Lower leg skin (tissue), 4 donors: Measurements from ENCODE around the gene AP5Z1. TPM values are rescaled to one million over a fixed set of nuclear protein-coding genes. Genes with fewer than 3 reads are reported as not detected.

Experiments used
- DNase-seq, 2 donors: peaks; one replicate each; pipeline ENCODE4 v3.0.0-alpha.2; 2019; ENCODE audit warnings: low spot score in 2 of 2
- H3K4me3 ChIP-seq: fragments of 200-600 bp; sonication (generic); 2 replicates; pipeline ENCODE4 v1.5.1; 2017; ENCODE audit warnings: mild to moderate bottlenecking, low read depth; ENCODE audit not compliant: poor library complexity, severe bottlenecking
- POLR2A ChIP-seq, 2 donors: fragments of 450-650 bp; IDR thresholded peaks; one replicate each; pipeline ENCODE4 v1.6.1; 2016 to 2017; ENCODE audit warnings: antibody characterized with exemption in 2 of 2, mild to moderate bottlenecking in 1 of 2, moderate library complexity in 1 of 2
- WGBS, 2 donors: methylation state at CpG; one replicate each; pipeline ENCODE4 v1.1.5; 2018; 5-methylcytosine and 5-hydroxymethylcytosine counted together
- intact Hi-C: fragments of 100-400 bp; cut with DNase I; formaldehyde crosslinking; loops from one replicate; pipeline ENCODE4 v1.15.0; 2023; ENCODE audit warnings: low total_unique reads
- total RNA-seq, 4 donors: library from RNA; depleted of rRNA; stranded (reverse); fragments of >200 nt; gene quantifications; one replicate each; pipeline ENCODE4 v1.1.0, GENCODE V29; 2016
- TF ChIP-seq, protein P1 (sequence below), 3 donors: fragments of 450-650 bp; IDR thresholded peaks; one replicate each; pipeline ENCODE4 v1.5.1; 2016; ENCODE audit warnings: antibody characterized with exemption in 3 of 3, mild to moderate bottlenecking in 3 of 3, moderate library complexity in 2 of 3

AP5Z1 gene
- total RNA-seq, 4 donors from 2014 or later, result 43.1 to 87.4 (median 61.3) TPM

- no peak for DNase-seq
- intact Hi-C loops, result no loop called here
- TF ChIP-seq, protein P1, sequence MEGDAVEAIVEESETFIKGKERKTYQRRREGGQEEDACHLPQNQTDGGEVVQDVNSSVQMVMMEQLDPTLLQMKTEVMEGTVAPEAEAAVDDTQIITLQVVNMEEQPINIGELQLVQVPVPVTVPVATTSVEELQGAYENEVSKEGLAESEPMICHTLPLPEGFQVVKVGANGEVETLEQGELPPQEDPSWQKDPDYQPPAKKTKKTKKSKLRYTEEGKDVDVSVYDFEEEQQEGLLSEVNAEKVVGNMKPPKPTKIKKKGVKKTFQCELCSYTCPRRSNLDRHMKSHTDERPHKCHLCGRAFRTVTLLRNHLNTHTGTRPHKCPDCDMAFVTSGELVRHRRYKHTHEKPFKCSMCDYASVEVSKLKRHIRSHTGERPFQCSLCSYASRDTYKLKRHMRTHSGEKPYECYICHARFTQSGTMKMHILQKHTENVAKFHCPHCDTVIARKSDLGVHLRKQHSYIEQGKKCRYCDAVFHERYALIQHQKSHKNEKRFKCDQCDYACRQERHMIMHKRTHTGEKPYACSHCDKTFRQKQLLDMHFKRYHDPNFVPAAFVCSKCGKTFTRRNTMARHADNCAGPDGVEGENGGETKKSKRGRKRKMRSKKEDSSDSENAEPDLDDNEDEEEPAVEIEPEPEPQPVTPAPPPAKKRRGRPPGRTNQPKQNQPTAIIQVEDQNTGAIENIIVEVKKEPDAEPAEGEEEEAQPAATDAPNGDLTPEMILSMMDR (IDR thresholded peaks at IDR 0.05), result no peak
- TF ChIP-seq POLR2A (IDR thresholded peaks at IDR 0.05), result no peak
- no peak overlapping the region for H3K4me3 ChIP-seq
- WGBS, 2 donors, result 90 to 94% methylated on average over 36 to 38 of the region's 38 CpGs
These were observed 41.9 kb downstream of the AP5Z1 start for GRCh38 chr7:4817178-4817901.

DNA sequence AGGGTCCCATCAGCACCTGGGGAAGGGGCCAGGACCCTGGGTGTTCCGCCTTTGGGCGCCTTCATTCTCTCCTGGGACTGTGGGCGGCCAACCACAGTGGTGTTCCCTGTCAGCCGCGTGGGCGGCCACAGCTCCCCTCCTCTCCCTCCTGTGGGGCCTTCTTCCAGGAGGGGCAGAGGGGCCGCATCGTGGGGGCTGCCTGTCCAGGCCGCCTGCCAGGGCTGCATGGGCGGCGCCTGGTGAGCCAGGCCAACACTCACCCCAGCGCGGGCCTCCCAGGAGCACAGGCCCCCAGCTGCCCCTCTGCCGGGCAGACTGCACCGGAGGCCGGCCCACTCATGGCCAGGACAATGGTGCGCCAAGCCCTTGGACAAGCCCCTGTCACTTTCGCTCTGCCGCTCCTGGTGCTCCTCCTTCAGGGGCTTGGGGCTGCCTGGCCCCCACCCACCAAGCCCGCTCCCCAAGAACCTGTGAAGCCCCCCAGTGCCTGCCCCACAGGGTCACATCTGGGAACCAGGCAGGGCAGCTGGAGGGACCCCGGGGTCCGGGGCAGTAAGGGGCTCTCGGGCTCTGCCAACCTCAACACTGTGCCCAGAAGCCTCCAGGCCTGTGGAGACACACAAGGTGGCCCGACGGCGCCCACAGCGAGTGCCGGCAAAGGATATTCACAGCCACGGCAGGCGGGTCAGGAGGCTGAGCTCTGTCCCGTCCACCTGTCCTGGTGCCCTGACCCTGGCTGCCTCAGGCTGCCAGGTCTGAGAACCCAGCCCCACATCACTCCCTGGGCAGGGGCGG, 42.8 kb downstream of the AP5Z1 start:
- TF ChIP-seq POLR2A (IDR thresholded peaks at IDR 0.05), result no peak
- TF ChIP-seq, protein P1 (IDR thresholded peaks at IDR 0.05), result no peak
- DNase-seq, result no peak
- H3K4me3 ChIP-seq, result no peak overlapping the region
- intact Hi-C loops, result no loop called here
- WGBS, 2 donors, result 91 to 92% methylated on average over 14 to 18 of the region's 32 CpGs

GRCh38 chr7:4819560-4820404, 44.4 kb downstream of the AP5Z1 start:
- intact Hi-C loops, result no loop called here
- no peak for TF ChIP-seq POLR2A (IDR thresholded peaks at IDR 0.05)
- TF ChIP-seq, protein P1 (IDR thresholded peaks at IDR 0.05), result no peak
- 71 to 72% methylated on average over 35 to 39 of the region's 39 CpGs for WGBS, 2 donors
- DNase-seq, result no peak
- H3K4me3 ChIP-seq, result no peak overlapping the region

DNA sequence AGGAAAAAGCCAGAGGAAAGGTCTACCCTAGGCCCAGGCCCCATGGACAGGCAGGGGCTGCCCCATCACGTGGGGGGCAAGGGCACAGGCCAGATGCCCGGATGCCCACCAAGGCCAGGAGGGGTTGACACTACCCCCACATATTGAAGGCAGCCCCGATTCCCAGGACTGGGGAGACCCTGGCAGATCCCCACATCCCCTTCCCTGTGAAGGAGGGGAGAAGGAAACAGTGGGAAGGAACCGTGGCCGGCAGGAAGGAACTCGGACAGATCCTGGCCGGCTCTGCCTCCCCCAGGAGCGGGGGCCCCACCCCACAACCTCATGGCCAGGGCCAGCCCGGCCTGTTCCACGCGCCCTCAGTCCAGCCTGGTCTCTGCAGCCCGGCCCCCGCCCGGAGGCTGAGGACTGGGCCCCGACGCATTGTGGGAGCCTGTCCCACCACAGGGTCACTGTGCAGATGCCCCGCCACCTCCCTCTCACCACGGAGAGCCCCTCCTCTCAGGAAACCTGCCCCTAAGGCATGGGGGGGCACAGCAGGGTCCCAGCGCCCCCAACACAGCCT, 45.1 kb downstream of the AP5Z1 start:
- DNase-seq, result no peak

GRCh38 chr7:4820967-4821471, 45.6 kb downstream of the AP5Z1 start:
- intact Hi-C loops, result no loop called here
- TF ChIP-seq, protein P1 (IDR thresholded peaks at IDR 0.05), result no peak
- no peak for TF ChIP-seq POLR2A (IDR thresholded peaks at IDR 0.05)
- no peak overlapping the region for H3K4me3 ChIP-seq
- WGBS, 2 donors, result 83 to 88% methylated on average over 19 to 20 of the region's 20 CpGs
- DNase-seq, result no peak

More for the DNA sequence above, 45.1 kb downstream of the AP5Z1 start:
- WGBS, 2 donors, result 71 to 73% methylated on average over 19 of the region's 19 CpGs
- TF ChIP-seq, protein P1 (IDR thresholded peaks at IDR 0.05), result no peak
- TF ChIP-seq POLR2A (IDR thresholded peaks at IDR 0.05), result no peak
- intact Hi-C loops, result no loop called here
- no peak overlapping the region for H3K4me3 ChIP-seq
